Adrenal gland (tissue), 12 donors: ENCODE measurements around the gene TXLNG. TPM values are rescaled to one million over a fixed set of nuclear protein-coding genes. Genes with fewer than 3 reads are reported as not detected.
A peak's percentile ranks its signal among the peaks of the same experiment; 100 is the strongest.

ENCODE experiments used
- DNase-seq, 7 donors: peaks; one replicate each; pipeline ENCODE4 v3.0.0-alpha.2; 2019 to 2020
- H3K27ac ChIP-seq, 5 donors: fragments of 200-600 bp; sonication (generic) in 4 of 5; 1 replicate in 3 of 5; 2 replicates in 2 of 5; pipeline versions ENCODE4 v1.5.1 to v1.8.0; 2016 to 2020; ENCODE audit warnings: mild to moderate bottlenecking in 1 of 5
- H3K27me3 ChIP-seq: fragments of 200-600 bp; 2 replicates; pipeline ENCODE4 v1.8.0; 2021
- H3K36me3 ChIP-seq, 2 donors: fragments of 200-600 bp; replicated peaks in 1 of 2; 1 replicate in 1 of 2; 2 replicates in 1 of 2; pipeline versions ENCODE4 v1.5.1 to v1.8.0; 2018 to 2022
- H3K4me1 ChIP-seq, 2 donors: fragments of 200-600 bp; replicated peaks in 1 of 2; 1 replicate in 1 of 2; 2 replicates in 1 of 2; pipeline versions ENCODE4 v1.5.1 to v1.8.0; 2018 to 2021
- H3K4me3 ChIP-seq, 4 donors: fragments of 200-600 bp; sonication (generic) in 3 of 4; one replicate each; pipeline ENCODE4 v1.5.1; 2016 to 2018
- H3K9me3 ChIP-seq, 3 donors: fragments of 200-600 bp; sonication (generic) in 1 of 3; replicated peaks in 1 of 3; 1 replicate in 2 of 3; 2 replicates in 1 of 3; pipeline versions ENCODE4 v1.5.1 to v1.8.0; 2016 to 2021
- POLR2A ChIP-seq, 2 donors: fragments of 450-650 bp; IDR thresholded peaks; one replicate each; pipeline ENCODE4 v1.6.1; 2017; ENCODE audit warnings: antibody characterized with exemption in 2 of 2, mild to moderate bottlenecking in 2 of 2, moderate library complexity in 1 of 2
- WGBS, 4 donors: extraction: QIAGEN DNeasy Blood & Tissue Kit in 2 of 4; methylation state at CpG; one replicate each; pipeline versions ENCODE4 v1.1.5 to v1.1.7; 2013 to 2017; 5-methylcytosine and 5-hydroxymethylcytosine counted together
- intact Hi-C, 2 donors: fragments of 100-400 bp; cut with DNase I; formaldehyde crosslinking; loops; one replicate each; pipeline versions ENCODE4 v1.14.1 to v1.15.0; 2022 to 2023
- polyA plus RNA-seq, 3 donors: library from polyadenylated mRNA; stranded (reverse); fragments of 200-250 nt in 2 of 3; fragments of 350-450 nt in 1 of 3; fragmentation: Illumina TruSeq in 1 of 3; extraction: RNeasy Lipid Tissue Mini Kit (QIAGEN cat#74804) in 1 of 3; gene quantifications; one replicate each; pipeline ENCODE4 v1.2.3, GENCODE V29; 2013 to 2014
- total RNA-seq, 9 donors: library from RNA; depleted of rRNA in 4 of 9; stranded (reverse); fragments of >200 nt in 4 of 9; fragments of 120-200 nt in 1 of 9; fragmentation: NEBNext Ultra II Directional in 1 of 9; extraction: Animal tissue kit (Norgen Biotek cat#: 25700) in 1 of 9; gene quantifications; one replicate each; pipeline versions ENCODE4 v1.1.0 to v1.2.4, GENCODE V29; 2013 to 2023
- TF ChIP-seq, protein P1 (sequence below), 6 experiments: fragments of 450-650 bp in 4 of 6; fragments of 200-600 bp in 2 of 6; sonication (generic) in 1 of 6; IDR thresholded peaks; 1 replicate in 5 of 6; 2 replicates in 1 of 6; pipeline versions ENCODE4 v1.5.1 to v1.8.0; 2016 to 2021; ENCODE audit warnings: antibody characterized with exemption in 6 of 6, mild to moderate bottlenecking in 2 of 6, moderate library complexity in 1 of 6
- donor health status: healthy with polysubstance abuse.
- donor health status: Bipolar disorder and iron deficiency.
- donor health status: DM: yes; HTN: yes; CAD: no.
- donor health status: DM: no; HTN: no; CAD: no.
- donor health status: DM: no; HTN: no; CAD: no.
- donor health status: DM: yes; HTN: yes; CAD: no.

Gene TXLNG
- total and polyA plus RNA-seq, 12 donors = 15.4 to 33.2 (median 22.5) TPM

DNA sequence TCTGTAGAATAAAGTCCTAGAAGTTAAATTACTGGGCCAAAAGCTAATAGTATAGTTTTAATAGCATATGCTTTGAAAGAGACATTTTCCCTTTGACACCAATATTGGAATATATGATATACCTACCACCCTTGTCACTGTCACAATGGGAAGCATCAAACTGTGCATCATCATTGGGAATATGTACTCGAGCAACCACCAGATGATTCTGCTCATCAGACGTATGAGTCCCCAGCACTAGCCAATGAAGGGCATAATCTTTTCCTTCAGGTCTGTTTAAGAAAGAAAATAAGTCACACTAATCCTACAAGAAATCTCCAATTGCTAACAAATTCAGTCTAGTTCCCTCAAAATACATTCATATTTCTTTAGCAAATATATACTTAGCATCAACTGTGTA is 76.6 kb downstream of the TXLNG start:
- H3K9me3 ChIP-seq = no peaks in the 10 kb centered on the region
- no peak overlapping the region for H3K4me3 ChIP-seq
- H3K4me1 ChIP-seq = peaks cover 4 to 13% of the 10 kb centered on the region in 2 donors
- WGBS, 4 donors = 68 to 87% (median 79%) methylated on average over 2 of the region's 2 CpGs
- DNase-seq = no peak
- H3K27ac ChIP-seq = no peak overlapping the region
- TF ChIP-seq POLR2A (IDR thresholded peaks at IDR 0.05) = no peak
- TF ChIP-seq, protein P1, sequence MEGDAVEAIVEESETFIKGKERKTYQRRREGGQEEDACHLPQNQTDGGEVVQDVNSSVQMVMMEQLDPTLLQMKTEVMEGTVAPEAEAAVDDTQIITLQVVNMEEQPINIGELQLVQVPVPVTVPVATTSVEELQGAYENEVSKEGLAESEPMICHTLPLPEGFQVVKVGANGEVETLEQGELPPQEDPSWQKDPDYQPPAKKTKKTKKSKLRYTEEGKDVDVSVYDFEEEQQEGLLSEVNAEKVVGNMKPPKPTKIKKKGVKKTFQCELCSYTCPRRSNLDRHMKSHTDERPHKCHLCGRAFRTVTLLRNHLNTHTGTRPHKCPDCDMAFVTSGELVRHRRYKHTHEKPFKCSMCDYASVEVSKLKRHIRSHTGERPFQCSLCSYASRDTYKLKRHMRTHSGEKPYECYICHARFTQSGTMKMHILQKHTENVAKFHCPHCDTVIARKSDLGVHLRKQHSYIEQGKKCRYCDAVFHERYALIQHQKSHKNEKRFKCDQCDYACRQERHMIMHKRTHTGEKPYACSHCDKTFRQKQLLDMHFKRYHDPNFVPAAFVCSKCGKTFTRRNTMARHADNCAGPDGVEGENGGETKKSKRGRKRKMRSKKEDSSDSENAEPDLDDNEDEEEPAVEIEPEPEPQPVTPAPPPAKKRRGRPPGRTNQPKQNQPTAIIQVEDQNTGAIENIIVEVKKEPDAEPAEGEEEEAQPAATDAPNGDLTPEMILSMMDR (IDR thresholded peaks at IDR 0.05) = no peak
- no peaks in the 10 kb centered on the region for H3K27me3 ChIP-seq
- peaks cover 0 to 23% of the 10 kb centered on the region in 2 donors for H3K36me3 ChIP-seq
- intact Hi-C loops = no loop called here

DNA sequence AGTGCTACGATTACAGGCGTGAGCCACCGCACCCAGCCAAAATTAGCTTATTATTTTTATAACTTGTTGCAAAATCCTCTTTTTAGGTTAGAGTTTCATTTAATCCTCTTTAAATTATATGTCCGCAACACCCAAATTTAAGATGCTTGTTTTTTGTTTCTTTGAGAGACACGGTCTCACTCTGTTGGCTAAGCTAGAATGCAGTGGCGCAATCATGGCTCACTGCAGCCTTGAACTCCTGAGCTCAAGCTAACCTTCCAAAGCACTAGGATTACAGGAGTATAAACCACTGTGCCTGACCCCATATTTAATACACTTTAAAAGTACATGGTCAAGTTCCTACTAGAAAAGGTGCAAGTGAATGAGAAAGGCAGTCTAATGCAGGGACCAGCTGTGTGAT is 81.7 kb downstream of the TXLNG start:
- Histone ChIP-seq H3K9me3 (no peaks in the 10 kb centered on the region), H3K27ac (peak overlapping the region in 3 of 5 donors; percentile 21 to 90 (median 36)), H3K4me3 (peak overlapping the region in 1 of 4 donors; percentile 65), H3K4me1 (peaks cover 10 to 37% of the 10 kb centered on the region in 2 donors), H3K36me3 (peaks cover 0 to 7% of the 10 kb centered on the region in 2 donors), H3K27me3 (no peaks in the 10 kb centered on the region)
- no peak for TF ChIP-seq POLR2A (IDR thresholded peaks at IDR 0.05)
- TF ChIP-seq, protein P1 (IDR thresholded peaks at IDR 0.05) = no peak
- WGBS, 4 donors = 49 to 64% (median 53%) methylated on average over 6 of the region's 6 CpGs
- DNase-seq = peak in 6 of 7 donors; percentile 45 to 70 (median 52)
- intact Hi-C loops = no loop called here

DNA sequence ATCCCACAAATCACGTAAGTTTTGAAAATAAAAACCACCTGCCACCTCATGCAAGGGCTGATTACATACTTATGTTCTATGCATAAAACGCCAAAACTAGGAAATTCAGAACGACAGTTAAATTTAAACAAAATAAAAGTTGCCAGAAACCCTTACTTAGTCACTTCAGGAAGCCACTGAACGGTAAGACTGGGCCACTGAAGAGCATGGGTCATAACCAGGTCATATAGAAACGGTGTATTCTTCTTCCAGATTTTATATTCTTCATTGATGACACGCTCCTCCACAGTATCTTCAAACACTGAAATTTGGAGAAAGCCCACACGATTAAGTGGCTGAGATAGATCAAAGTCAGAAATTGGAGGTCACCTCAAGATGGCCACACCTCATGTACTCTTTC is 82.7 kb downstream of the TXLNG start:
- Histone ChIP-seq H3K4me1 (peaks cover 10 to 37% of the 10 kb centered on the region in 2 donors), H3K4me3 (peak overlapping the region in 2 of 4 donors; percentile 12 to 65), H3K36me3 (no peaks in the 10 kb centered on the region), H3K9me3 (no peaks in the 10 kb centered on the region), H3K27ac (peak overlapping the region in 4 of 5 donors; percentile 48 to 94 (median 86)), H3K27me3 (peaks cover 1% of the 10 kb centered on the region)
- 5 to 40% (median 17%) methylated on average over 7 of the region's 7 CpGs for WGBS, 4 donors
- TF ChIP-seq POLR2A (IDR thresholded peaks at IDR 0.05) = no peak
- TF ChIP-seq, protein P1 (IDR thresholded peaks at IDR 0.05) = no peak
- intact Hi-C loops = no loop called here
- no peak for DNase-seq

- Histone ChIP-seq H3K27me3 (peaks cover 6% of the 10 kb centered on the region), H3K36me3 (no peaks in the 10 kb centered on the region), H3K4me3 (peak overlapping the region in 3 of 4 donors; percentile 40 to 65 (median 51)), H3K4me1 (peaks cover 10 to 37% of the 10 kb centered on the region in 2 donors), H3K27ac (peak overlapping the region in 4 of 5 donors; percentile 76 to 94 (median 86)), H3K9me3 (no peaks in the 10 kb centered on the region)
- intact Hi-C loops = no loop called here
- TF ChIP-seq POLR2A (IDR thresholded peaks at IDR 0.05) = no peak
- TF ChIP-seq, protein P1 (IDR thresholded peaks at IDR 0.05) = no peak
- 0 to 25% (median 6%) methylated on average over 3 to 58 of the region's 92 CpGs for WGBS, 4 donors
- peak in 4 of 7 donors; percentile 33 to 44 (median 36) for DNase-seq
Measured at GRCh38 chrX:16869393-16870094, 83.3 kb downstream of the TXLNG start.
